ENCODE data around the gene FAM50B.

The FAM50B gene

GRCh38 chr6:3852391-3852790 is 3.2 kb downstream of the FAM50B start:
- peaks cover 10% of the 10 kb centered on the region for H3K9me3 ChIP-seq (ENCODE audit: severe bottlenecking)
- no peak for TF ChIP-seq CTCF (IDR thresholded peaks at IDR 0.05; ENCODE audit: low read depth, low read length)
- no peaks in the 10 kb centered on the region for H3K36me3 ChIP-seq
- H3K27ac ChIP-seq = no peak overlapping the region
- H3K27me3 ChIP-seq (ENCODE audit: insufficient read depth, low read depth, severe bottlenecking) = no peaks in the 10 kb centered on the region
- DNase-seq = no peak
- H3K4me3 ChIP-seq (ENCODE audit: low read depth, low read length) = no peak overlapping the region

GRCh38 chr6:3855866-3856265 is 6.7 kb downstream of the FAM50B start:
- Histone ChIP-seq H3K4me3 (ENCODE audit: low read depth, low read length) (no peak overlapping the region), H3K27ac (no peak overlapping the region), H3K9me3 (ENCODE audit: severe bottlenecking) (peaks cover under 1% of the 10 kb centered on the region), H3K27me3 (ENCODE audit: insufficient read depth, low read depth, severe bottlenecking) (no peaks in the 10 kb centered on the region), H3K36me3 (no peaks in the 10 kb centered on the region)
- no peak for DNase-seq
- no peak for TF ChIP-seq CTCF (IDR thresholded peaks at IDR 0.05; ENCODE audit: low read depth, low read length)

- Histone ChIP-seq H3K36me3 (no peaks in the 10 kb centered on the region), H3K27me3 (ENCODE audit: insufficient read depth, low read depth, severe bottlenecking) (no peaks in the 10 kb centered on the region), H3K9me3 (ENCODE audit: severe bottlenecking) (peaks cover 3% of the 10 kb centered on the region), H3K4me3 (ENCODE audit: low read depth, low read length) (no peak overlapping the region), H3K27ac (no peak overlapping the region)
- DNase-seq = no peak
- TF ChIP-seq CTCF (IDR thresholded peaks at IDR 0.05; ENCODE audit: low read depth, low read length) = no peak
Measured at GRCh38 chr6:3856576-3856975, 7.4 kb downstream of the FAM50B start.

- no peaks in the 10 kb centered on the region for H3K36me3 ChIP-seq
- DNase-seq = no peak
- no peaks in the 10 kb centered on the region for H3K27me3 ChIP-seq (ENCODE audit: insufficient read depth, low read depth, severe bottlenecking)
- no peak for TF ChIP-seq CTCF (IDR thresholded peaks at IDR 0.05; ENCODE audit: low read depth, low read length)
- no peak overlapping the region for H3K4me3 ChIP-seq (ENCODE audit: low read depth, low read length)
- no peak overlapping the region for H3K27ac ChIP-seq
- H3K9me3 ChIP-seq (ENCODE audit: severe bottlenecking) = peaks cover 3% of the 10 kb centered on the region
Measured at GRCh38 chr6:3857468-3858456, 8.6 kb downstream of the FAM50B start.

GRCh38 chr6:3859878-3860552 is 10.8 kb downstream of the FAM50B start:
- H3K27me3 ChIP-seq (ENCODE audit: insufficient read depth, low read depth, severe bottlenecking) = no peaks in the 10 kb centered on the region
- DNase-seq = no peak
- H3K36me3 ChIP-seq = no peaks in the 10 kb centered on the region
- TF ChIP-seq CTCF (IDR thresholded peaks at IDR 0.05; ENCODE audit: low read depth, low read length) = no peak
- H3K27ac ChIP-seq = no peak overlapping the region
- H3K9me3 ChIP-seq (ENCODE audit: severe bottlenecking) = peaks cover 3% of the 10 kb centered on the region
- H3K4me3 ChIP-seq (ENCODE audit: low read depth, low read length) = no peak overlapping the region

All from WERI-Rb-1 (cell line).